KMS-11 (cell line): Measurements from ENCODE around the gene TOR1AIP1.

Experiments used
- H2AFZ ChIP-seq: fragments of 200-600 bp; sonication (generic); 2 replicates; pipeline ENCODE4 v1.6.1; 2016; ENCODE audit warnings: antibody characterized with exemption, mixed run types, low read depth
- H3K27ac ChIP-seq: fragments of 200-600 bp; sonication (generic); 2 replicates; pipeline ENCODE4 v1.6.1; 2016; ENCODE audit warnings: mild to moderate bottlenecking, mixed run types
- H3K27me3 ChIP-seq: fragments of 200-600 bp; sonication (generic); 2 replicates; pipeline ENCODE4 v1.6.1; 2017; ENCODE audit warnings: mild to moderate bottlenecking, low read depth, mixed run types, moderate library complexity; ENCODE audit not compliant: insufficient read depth
- H3K36me3 ChIP-seq: fragments of 200-600 bp; sonication (generic); 2 replicates; pipeline ENCODE4 v1.6.1; 2017; ENCODE audit warnings: mild to moderate bottlenecking, mixed run types; ENCODE audit not compliant: insufficient read depth
- H3K4me1 ChIP-seq: fragments of 200-600 bp; sonication (generic); 2 replicates; pipeline ENCODE4 v1.6.1; 2016; ENCODE audit warnings: mild to moderate bottlenecking, low read depth, mixed run types; ENCODE audit not compliant: poor library complexity, severe bottlenecking
- H3K4me2 ChIP-seq: fragments of 200-600 bp; sonication (generic); 2 replicates; pipeline ENCODE4 v1.7.0; 2016; ENCODE audit warnings: mild to moderate bottlenecking, mixed run types
- H3K4me3 ChIP-seq: fragments of 200-600 bp; sonication (generic); IDR thresholded peaks from 2 replicates; pipeline ENCODE4 v1.6.1; 2017; ENCODE audit warnings: low read depth, low read length, mixed read lengths; ENCODE audit not compliant: insufficient read depth
- H3K79me2 ChIP-seq: fragments of 200-600 bp; sonication (generic); 2 replicates; pipeline ENCODE4 v1.6.1; 2016; ENCODE audit warnings: low read depth, mixed run types; ENCODE audit not compliant: insufficient read depth
- H3K9ac ChIP-seq: fragments of 200-600 bp; sonication (generic); 2 replicates; pipeline ENCODE4 v1.6.1; 2016; ENCODE audit warnings: mild to moderate bottlenecking, mixed run types
- H4K20me1 ChIP-seq: fragments of 200-600 bp; sonication (generic); 2 replicates; pipeline ENCODE4 v1.6.1; 2016; ENCODE audit warnings: mild to moderate bottlenecking, mixed run types; ENCODE audit not compliant: insufficient read depth
- TF ChIP-seq, protein P1 (sequence below): fragments of 200-600 bp; sonication (generic); conservative IDR thresholded peaks from 2 replicates; pipeline ENCODE4 v1.6.1; 2017; ENCODE audit warnings: low read depth, mild to moderate bottlenecking, antibody characterized with exemption, low read length, moderate library complexity, mixed read lengths

The TOR1AIP1 gene

DNA sequence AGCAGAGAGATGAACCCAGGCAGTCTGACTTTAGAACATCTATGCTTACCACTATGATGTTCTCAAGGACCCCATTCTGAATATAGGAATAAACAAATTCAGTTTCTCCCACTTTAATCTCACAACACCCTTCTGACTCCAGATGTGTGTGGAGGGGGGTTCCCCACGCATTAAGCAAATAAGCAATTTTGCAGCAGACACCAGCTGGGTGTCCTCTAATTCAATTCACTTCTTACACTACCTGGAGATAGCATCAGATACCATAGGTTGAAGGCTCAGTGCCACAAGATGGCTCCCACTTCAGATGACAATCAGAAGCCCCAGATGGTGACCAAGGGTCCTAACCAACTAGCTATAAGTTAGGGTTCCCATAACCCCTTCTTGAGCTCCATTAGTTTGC is 42.2 kb downstream of the TOR1AIP1 start:
- Histone ChIP-seq H3K4me3 (no peak overlapping the region), H3K79me2 (no peaks in the 10 kb centered on the region), H4K20me1 (no peaks in the 10 kb centered on the region), H3K36me3 (no peaks in the 10 kb centered on the region), H2AFZ (no peak overlapping the region), H3K4me2 (no peak overlapping the region), H3K4me1 (no peaks in the 10 kb centered on the region), H3K27ac (no peak overlapping the region), H3K27me3 (no peaks in the 10 kb centered on the region), H3K9ac (no peak overlapping the region)
- TF ChIP-seq, protein P1, sequence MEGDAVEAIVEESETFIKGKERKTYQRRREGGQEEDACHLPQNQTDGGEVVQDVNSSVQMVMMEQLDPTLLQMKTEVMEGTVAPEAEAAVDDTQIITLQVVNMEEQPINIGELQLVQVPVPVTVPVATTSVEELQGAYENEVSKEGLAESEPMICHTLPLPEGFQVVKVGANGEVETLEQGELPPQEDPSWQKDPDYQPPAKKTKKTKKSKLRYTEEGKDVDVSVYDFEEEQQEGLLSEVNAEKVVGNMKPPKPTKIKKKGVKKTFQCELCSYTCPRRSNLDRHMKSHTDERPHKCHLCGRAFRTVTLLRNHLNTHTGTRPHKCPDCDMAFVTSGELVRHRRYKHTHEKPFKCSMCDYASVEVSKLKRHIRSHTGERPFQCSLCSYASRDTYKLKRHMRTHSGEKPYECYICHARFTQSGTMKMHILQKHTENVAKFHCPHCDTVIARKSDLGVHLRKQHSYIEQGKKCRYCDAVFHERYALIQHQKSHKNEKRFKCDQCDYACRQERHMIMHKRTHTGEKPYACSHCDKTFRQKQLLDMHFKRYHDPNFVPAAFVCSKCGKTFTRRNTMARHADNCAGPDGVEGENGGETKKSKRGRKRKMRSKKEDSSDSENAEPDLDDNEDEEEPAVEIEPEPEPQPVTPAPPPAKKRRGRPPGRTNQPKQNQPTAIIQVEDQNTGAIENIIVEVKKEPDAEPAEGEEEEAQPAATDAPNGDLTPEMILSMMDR: no peak

DNA sequence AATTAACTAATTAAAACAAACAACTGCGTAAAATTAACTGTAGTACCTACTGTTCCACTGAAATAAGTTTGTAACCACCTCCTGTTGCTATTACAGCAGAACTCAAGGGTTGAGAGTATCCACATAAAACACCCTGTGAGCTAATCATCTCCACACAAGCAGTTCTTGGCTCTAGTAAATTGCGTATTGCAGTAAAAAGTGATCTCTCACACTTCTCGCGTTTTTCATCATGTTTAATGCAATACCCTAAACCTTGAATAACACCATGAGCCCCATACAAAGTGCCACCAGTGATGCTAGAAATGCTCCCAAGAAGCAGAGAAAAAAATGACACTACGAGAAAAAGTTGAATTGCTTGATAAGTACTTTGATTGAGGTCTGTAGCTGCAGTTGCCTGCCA is 43.2 kb downstream of the TOR1AIP1 start:
- Histone ChIP-seq H3K4me1 (no peaks in the 10 kb centered on the region), H3K79me2 (no peaks in the 10 kb centered on the region), H3K4me3 (no peak overlapping the region), H4K20me1 (no peaks in the 10 kb centered on the region), H3K36me3 (no peaks in the 10 kb centered on the region), H3K27ac (no peak overlapping the region), H3K4me2 (no peak overlapping the region), H2AFZ (no peak overlapping the region), H3K27me3 (no peaks in the 10 kb centered on the region), H3K9ac (no peak overlapping the region)
- TF ChIP-seq, protein P1: no peak

DNA sequence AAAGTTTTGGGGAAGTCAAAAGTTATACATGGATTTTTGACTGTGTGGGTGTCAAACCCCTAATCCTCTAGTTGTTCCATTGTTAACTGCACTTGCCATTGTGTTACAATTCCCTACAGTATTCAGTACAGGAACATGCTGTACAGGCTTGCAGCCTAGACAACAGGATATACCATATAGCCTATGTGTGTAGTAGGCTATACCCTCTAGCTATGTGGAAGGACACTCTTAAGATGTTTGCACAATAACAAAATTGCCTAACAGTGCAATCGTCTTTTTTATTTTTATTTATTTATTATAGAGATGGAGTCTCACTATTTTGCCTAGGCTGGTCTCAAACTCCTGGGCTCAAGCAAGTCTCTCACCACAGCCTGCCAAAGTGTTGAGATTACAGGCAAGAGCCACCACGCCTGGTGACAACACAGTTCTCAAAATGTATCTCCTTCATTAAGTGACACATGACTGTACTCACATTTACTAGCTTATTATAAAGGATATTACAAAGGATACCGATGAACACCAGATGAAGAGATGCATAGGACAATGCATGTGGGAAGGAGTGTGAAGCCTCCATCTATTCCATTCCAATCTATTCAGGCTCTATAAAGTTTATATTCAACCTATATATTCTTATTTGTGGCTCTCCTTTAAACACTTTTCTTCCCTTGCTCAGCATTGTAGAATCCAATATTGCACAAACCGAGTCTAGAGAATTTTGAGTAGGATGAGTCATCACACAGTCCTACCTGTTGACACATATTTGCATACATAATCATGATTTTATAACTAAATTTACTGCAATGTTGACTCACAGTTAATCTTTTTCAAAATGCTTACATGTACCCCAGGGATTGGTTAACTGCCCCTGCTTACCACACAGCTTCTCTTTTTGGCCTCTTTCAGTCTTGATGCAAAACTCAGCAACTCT is 44.1 kb downstream of the TOR1AIP1 start:
- Histone ChIP-seq H3K4me1 (no peaks in the 10 kb centered on the region), H3K27ac (no peak overlapping the region), H3K36me3 (no peaks in the 10 kb centered on the region), H3K4me3 (no peak overlapping the region), H3K4me2 (no peak overlapping the region), H2AFZ (no peak overlapping the region), H3K79me2 (no peaks in the 10 kb centered on the region), H4K20me1 (no peaks in the 10 kb centered on the region), H3K27me3 (no peaks in the 10 kb centered on the region), H3K9ac (no peak overlapping the region)
- TF ChIP-seq, protein P1: no peak

DNA sequence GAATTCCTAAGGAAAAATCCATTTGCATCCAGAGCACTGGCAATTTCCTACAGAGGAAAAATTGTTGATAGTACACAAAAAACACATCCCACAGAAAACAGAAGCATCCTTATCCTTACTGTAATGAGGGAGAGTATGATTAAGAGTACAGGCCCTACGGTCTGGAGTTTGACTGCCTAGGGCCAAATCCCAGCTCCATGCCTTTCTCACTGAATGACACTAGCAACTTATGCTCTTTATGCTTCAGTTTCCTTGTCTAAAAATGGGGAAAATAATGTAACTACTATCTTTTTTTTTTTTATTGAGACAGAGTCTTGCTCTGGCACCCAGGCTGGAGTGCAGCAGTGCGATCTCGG is 44.7 kb downstream of the TOR1AIP1 start:
- Histone ChIP-seq H3K4me1 (no peaks in the 10 kb centered on the region), H3K4me3 (no peak overlapping the region), H3K27ac (no peak overlapping the region), H3K27me3 (no peaks in the 10 kb centered on the region), H2AFZ (no peak overlapping the region), H3K4me2 (no peak overlapping the region), H4K20me1 (no peaks in the 10 kb centered on the region), H3K36me3 (no peaks in the 10 kb centered on the region), H3K79me2 (no peaks in the 10 kb centered on the region), H3K9ac (no peak overlapping the region)
- TF ChIP-seq, protein P1: no peak
